ENCODE data around the gene DTNB. TPM values are rescaled to one million over a fixed set of nuclear protein-coding genes. Genes with fewer than 3 reads are reported as not detected.

Gene DTNB
- total and polyA plus RNA-seq, 2 donors (not counting 3 experiments of a cell fraction or from before 2014, with no cell fraction given) = 11.5 to 17.0 TPM

GRCh38 chr2:25512707-25513106 is 160.7 kb downstream of the DTNB start:
- Histone ChIP-seq H3K4me1 (ENCODE audit: control insufficient read depth, extremely low read depth, insufficient read depth, low read length) (no peaks in the 10 kb centered on the region), H3K9me3 (replicated peaks; ENCODE audit: control insufficient read depth, insufficient read depth, low read length) (no peaks in the 10 kb centered on the region), H3K9me1 (replicated peaks; ENCODE audit: control insufficient read depth, extremely low read depth, insufficient read depth, low read length) (no peaks in the 10 kb centered on the region), H3K9ac (replicated peaks; ENCODE audit: extremely low read depth, insufficient read depth, low read length) (no peak overlapping the region), H3K79me2 (ENCODE audit: control insufficient read depth, insufficient read depth, low read length) (no peaks in the 10 kb centered on the region), H3K4me2 (ENCODE audit: insufficient read depth, low read length) (no peak overlapping the region), H3K4me3 (replicated peaks in 1 of 3; ENCODE audit: insufficient read depth in 1 of 3, low read depth in 1 of 3, low read length in 3 of 3) (no peak overlapping the region), H2AFZ (ENCODE audit: low read depth, low read length) (no peak overlapping the region), H3K36me3 (ENCODE audit: control insufficient read depth in 2 of 2, extremely low read depth in 1 of 2, insufficient read depth in 2 of 2, low read length in 2 of 2) (no peaks in the 10 kb centered on the region), H4K20me1 (replicated peaks; ENCODE audit: control insufficient read depth, extremely low read depth, insufficient read depth, low read length) (no peaks in the 10 kb centered on the region), H3K27ac (ENCODE audit: insufficient read depth, low read depth, low read length) (no peak overlapping the region), H3K27me3 (ENCODE audit: control insufficient read depth in 2 of 2, insufficient read depth in 2 of 2, low read length in 2 of 2) (no peaks in the 10 kb centered on the region)
- no TSS peak for BruUV-seq (replicated peaks)
- TF ChIP-seq POLR2A (IDR thresholded peaks at IDR 0.05; ENCODE audit: low read depth, low read length) (no peak), CTCF (IDR thresholded peaks at IDR 0.05; ENCODE audit: extremely low read depth in 1 of 2, insufficient read depth in 1 of 2, low read depth in 1 of 2, low read length in 2 of 2) (no peak), GATA2 (IDR thresholded peaks at IDR 0.05; ENCODE audit: insufficient read depth, insufficient read length, low read depth, low read length) (no peak), MYC (IDR thresholded peaks at IDR 0.05; ENCODE audit: low read depth, low read length) (no peak), JUN (IDR thresholded peaks at IDR 0.05; ENCODE audit: borderline replicate concordance, insufficient read depth, insufficient read length, low read depth) (no peak), MAX (IDR thresholded peaks at IDR 0.05; ENCODE audit: insufficient read depth, insufficient read length) (no peak), POLR2AphosphoS5 (IDR thresholded peaks at IDR 0.05; ENCODE audit: insufficient read depth, low read depth, low read length) (no peak), EZH2 (IDR thresholded peaks at IDR 0.05; ENCODE audit: borderline replicate concordance, low read depth, low read length, severe bottlenecking) (no peak)
- dilution Hi-C loops (cut with MboI; ENCODE audit: extremely low pct_ligation_motif_present, low sequenced_read_pairs) = no loop called here
- ChIA-PET POLR2A (no interaction called here), CTCF (interaction anchor here (1.1 to 1.6 kb wide), 2 partner anchors 11 to 150 kb away, joined by 3 to 4 read pairs; no protein-coding TSS in a partner anchor)
- DNase-seq (ENCODE audit: low read depth, low spot score) (no peak), FAIRE-seq (no peak)
- intact Hi-C loops (cut with micrococcal nuclease) = no loop called here
